ENCODE results near the gene ATP1A4. TPM values are rescaled to one million over a fixed set of nuclear protein-coding genes. Genes with fewer than 3 reads are reported as not detected.

The ATP1A4 gene
- polyA plus RNA-seq, 1 donor from 2014 or later: not detected

DNA sequence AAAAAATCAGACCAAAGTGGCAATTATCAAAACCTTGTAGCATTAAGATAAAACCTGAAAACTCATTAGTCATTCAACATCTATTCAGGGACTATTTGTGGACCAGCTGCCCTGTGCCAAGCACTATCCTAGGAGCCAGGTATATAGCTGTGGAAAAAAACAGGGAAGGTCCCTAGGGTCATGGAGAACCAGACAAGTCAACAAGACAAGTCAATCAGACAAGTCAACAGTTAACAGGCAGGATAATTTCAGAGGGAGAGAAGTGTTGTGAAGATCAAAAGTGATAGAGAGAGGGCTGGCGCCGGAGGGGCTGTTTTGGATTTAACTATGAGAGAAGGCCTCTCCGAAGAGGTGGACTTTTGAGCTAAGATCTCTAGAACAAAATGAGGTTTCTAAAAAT, 3.3 kb upstream of the ATP1A4 start:
- Mint-ChIP-seq H3K4me3 (no peak overlapping the region), H3K27me3 (no peaks in the 10 kb centered on the region), H3K27ac (no peak overlapping the region), H3K4me1 (peaks cover 0 to 1% (median 0%) of the 10 kb centered on the region in 3 donors), H3K36me3 (peaks cover 2% of the 10 kb centered on the region), H3K9me3 (peaks cover 0 to 1% (median 0%) of the 10 kb centered on the region in 3 donors)

DNA sequence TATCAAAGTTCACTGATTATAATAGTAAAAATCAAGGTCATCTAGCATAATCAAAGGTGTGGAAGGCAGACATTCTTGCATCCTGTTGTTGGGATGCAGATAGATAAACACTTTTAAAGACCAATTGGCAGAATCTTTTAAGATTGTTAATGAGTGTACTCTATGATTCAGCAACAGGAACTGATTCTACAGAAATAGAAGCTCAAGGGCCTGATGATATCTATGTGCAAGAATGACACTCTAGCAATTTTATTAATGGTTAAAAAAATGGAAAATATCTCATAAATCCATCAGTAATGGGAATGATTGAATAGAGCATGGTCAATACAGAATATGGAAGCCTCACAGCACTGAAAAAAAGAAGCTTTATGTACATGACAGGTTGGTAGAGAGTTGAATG, 2.2 kb upstream of the ATP1A4 start:
- Mint-ChIP-seq H3K4me3 (no peak overlapping the region), H3K9me3 (peaks cover 0 to 1% (median 0%) of the 10 kb centered on the region in 3 donors), H3K27me3 (no peaks in the 10 kb centered on the region)

DNA sequence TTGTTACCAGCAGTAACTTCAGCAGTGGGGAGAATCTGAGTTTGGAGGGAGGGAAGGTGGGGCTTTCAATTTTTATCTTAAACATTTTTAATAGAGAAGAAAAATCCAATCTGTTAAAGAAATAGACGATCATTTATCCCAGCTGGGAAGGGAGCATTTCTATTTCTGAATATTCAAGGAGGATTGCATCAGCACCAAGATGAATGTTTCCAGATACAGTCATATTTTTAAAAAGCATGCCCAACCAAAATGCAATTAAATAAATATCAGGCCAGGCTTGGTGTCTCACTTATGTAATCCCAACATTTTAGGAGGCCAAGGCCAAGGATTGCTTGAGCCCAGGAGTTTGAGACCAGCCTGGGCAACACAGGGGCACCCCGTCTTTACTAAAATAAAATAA, 1.7 kb upstream of the ATP1A4 start:
- peaks cover 0 to 1% (median 0%) of the 10 kb centered on the region in 3 donors for H3K9me3 Mint-ChIP-seq
- no peak overlapping the region for H3K27ac Mint-ChIP-seq
- peaks cover 2% of the 10 kb centered on the region for H3K36me3 Mint-ChIP-seq
- H3K4me1 Mint-ChIP-seq: peaks cover 0 to 1% (median 0%) of the 10 kb centered on the region in 3 donors
- no peak overlapping the region for H3K4me3 Mint-ChIP-seq
- H3K27me3 Mint-ChIP-seq: no peaks in the 10 kb centered on the region

More for the DNA sequence above, 2.2 kb upstream of the ATP1A4 start:
- Mint-ChIP-seq H3K36me3 (peaks cover 2% of the 10 kb centered on the region), H3K27ac (no peak overlapping the region), H3K4me1 (peaks cover 0 to 1% (median 0%) of the 10 kb centered on the region in 3 donors)

DNA sequence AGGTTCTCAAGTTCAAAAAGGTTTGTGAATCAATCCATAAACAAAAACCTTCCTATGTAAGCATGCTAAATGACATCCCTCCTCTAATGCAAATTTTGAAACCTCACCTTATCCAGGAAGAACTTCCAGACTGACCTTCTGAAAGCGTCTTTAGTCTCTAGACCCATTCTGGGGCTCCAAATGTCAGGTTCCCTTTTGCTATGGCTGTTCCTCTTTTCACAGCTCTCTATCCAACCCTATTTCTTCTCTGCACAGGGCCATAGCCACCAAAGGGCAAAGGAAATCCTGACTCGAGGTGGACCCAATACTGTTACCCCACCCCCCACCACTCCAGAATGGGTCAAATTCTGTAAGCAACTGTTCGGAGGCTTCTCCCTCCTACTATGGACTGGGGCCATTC, 3.4 kb downstream of the ATP1A4 start:
- Mint-ChIP-seq H3K4me1 (no peaks in the 10 kb centered on the region), H3K9me3 (no peaks in the 10 kb centered on the region), H3K36me3 (peaks cover 2% of the 10 kb centered on the region), H3K27ac (no peak overlapping the region), H3K27me3 (peaks cover 2% of the 10 kb centered on the region), H3K4me3 (no peak overlapping the region)

DNA sequence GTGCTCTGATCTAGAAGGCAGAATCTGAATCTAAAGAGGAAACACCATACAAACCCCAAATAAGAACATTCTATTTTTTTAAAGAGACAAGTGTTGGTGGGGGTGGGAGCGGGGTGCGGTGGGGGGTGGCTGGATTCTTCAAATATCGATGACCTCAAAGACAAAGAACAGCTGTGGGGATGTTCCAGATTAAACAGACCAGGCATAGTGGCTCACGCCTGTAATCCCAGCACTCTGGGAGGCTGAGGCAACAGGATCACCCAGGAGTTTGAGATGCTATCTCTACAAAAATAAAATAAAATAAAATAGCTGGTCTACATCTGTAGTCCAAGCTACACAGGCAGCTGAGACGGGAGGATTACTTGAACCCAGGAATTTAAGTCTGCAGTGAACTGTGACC, 5.0 kb downstream of the ATP1A4 start:
- H3K36me3 Mint-ChIP-seq: peaks cover 2% of the 10 kb centered on the region

DNA sequence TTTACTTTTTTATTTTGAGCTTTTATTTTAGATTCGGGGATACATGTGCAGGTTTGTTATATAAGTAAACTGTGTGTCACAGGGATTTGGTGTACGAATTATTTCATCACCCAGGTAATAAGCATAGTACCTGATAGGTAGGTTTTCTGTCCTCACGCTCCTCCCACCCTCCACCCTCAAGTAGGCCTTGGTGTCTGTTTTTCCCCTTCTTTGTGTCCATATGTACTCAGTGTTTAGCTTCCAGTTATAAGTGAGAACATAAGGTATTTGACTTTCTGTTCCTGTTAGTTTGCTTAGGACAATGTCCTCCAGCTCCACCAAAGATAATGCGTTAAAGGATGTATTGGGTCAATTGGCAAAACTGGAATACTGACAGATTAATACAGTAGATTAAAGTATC, 5.8 kb downstream of the ATP1A4 start:
- Mint-ChIP-seq H3K4me3 (no peak overlapping the region), H3K4me1 (peaks cover 0 to 4% (median 0%) of the 10 kb centered on the region in 3 donors), H3K36me3 (no peaks in the 10 kb centered on the region), H3K27me3 (peaks cover 2% of the 10 kb centered on the region), H3K27ac (no peak overlapping the region), H3K9me3 (no peaks in the 10 kb centered on the region)

More for the DNA sequence above, 5.0 kb downstream of the ATP1A4 start:
- H3K27ac Mint-ChIP-seq: no peak overlapping the region
- peaks cover 2% of the 10 kb centered on the region for H3K27me3 Mint-ChIP-seq
- no peaks in the 10 kb centered on the region for H3K9me3 Mint-ChIP-seq
- no peak overlapping the region for H3K4me3 Mint-ChIP-seq
- H3K4me1 Mint-ChIP-seq: no peaks in the 10 kb centered on the region

DNA sequence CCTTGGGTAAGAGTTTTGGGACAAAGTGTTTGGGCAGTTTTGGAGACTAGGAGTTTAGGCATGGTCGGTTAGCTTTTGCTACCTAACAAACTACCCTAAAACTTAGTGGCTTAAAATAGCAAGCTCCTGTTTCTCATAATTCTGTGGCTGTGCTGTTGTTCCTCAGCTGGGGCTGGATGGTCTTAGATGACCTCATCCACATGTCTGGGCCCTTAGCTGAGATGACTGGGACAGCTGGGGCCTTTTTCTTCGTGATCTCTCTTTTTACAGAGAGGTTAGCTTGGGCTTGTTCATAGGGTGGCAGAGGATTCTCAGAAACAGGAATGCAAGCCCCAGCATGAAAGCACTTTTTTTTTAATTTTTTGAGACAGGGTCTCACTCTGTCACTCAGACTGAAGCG, 6.6 kb downstream of the ATP1A4 start:
- peaks cover 0 to 4% (median 0%) of the 10 kb centered on the region in 3 donors for H3K4me1 Mint-ChIP-seq
- no peak overlapping the region for H3K4me3 Mint-ChIP-seq
- peaks cover 2% of the 10 kb centered on the region for H3K27me3 Mint-ChIP-seq
- H3K36me3 Mint-ChIP-seq: no peaks in the 10 kb centered on the region
- no peaks in the 10 kb centered on the region for H3K9me3 Mint-ChIP-seq
- H3K27ac Mint-ChIP-seq: no peak overlapping the region

DNA sequence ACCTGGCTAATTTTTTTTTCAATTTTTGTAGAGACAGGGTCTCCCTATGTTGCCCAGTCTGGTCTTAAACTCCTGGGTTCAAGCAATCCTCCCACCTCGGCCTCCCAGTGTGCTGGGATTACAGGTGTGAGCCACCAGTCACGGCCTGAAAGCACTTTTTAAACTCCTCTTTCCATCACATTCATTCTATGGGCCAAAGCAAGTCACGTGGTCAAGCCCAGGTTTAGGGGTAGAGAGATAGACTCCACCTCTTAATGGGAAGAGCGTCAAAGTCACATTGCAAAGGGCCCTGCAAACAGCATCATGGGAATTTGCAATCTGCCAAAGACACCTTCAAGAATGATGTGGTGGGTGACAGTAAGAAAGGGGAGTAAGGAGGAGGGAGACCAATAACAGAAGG, 7.1 kb downstream of the ATP1A4 start:
- peak overlapping the region in 1 of 3 donors; percentile 42 for H3K27ac Mint-ChIP-seq
- peaks cover 0 to 4% (median 0%) of the 10 kb centered on the region in 3 donors for H3K4me1 Mint-ChIP-seq
- H3K4me3 Mint-ChIP-seq: no peak overlapping the region
- no peaks in the 10 kb centered on the region for H3K36me3 Mint-ChIP-seq
- H3K9me3 Mint-ChIP-seq: no peaks in the 10 kb centered on the region
- H3K27me3 Mint-ChIP-seq: peaks cover 2% of the 10 kb centered on the region

DNA sequence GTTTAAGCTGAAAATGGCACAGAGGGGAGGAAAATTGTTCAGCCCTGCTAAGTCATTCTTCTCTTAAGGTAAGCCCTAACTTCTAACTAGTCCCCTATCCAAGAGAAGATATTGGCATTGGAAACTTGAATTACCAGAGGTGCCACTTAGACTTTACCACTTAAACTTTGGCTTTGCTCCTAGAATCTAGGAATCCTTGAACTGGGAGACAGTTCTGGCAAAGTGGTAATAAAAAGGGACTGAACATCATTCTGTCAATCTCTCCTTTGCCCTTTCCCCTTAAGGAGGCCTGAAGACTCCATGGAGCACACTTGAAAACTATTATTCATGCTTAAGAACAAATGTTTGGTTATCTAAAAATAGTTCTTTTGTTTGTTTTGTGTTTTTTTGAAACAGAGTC, 8.4 kb downstream of the ATP1A4 start:
- Mint-ChIP-seq H3K36me3 (no peaks in the 10 kb centered on the region), H3K27ac (no peak overlapping the region), H3K27me3 (peaks cover 2% of the 10 kb centered on the region), H3K4me3 (no peak overlapping the region), H3K4me1 (peaks cover 0 to 4% (median 0%) of the 10 kb centered on the region in 3 donors), H3K9me3 (no peaks in the 10 kb centered on the region)

DNA sequence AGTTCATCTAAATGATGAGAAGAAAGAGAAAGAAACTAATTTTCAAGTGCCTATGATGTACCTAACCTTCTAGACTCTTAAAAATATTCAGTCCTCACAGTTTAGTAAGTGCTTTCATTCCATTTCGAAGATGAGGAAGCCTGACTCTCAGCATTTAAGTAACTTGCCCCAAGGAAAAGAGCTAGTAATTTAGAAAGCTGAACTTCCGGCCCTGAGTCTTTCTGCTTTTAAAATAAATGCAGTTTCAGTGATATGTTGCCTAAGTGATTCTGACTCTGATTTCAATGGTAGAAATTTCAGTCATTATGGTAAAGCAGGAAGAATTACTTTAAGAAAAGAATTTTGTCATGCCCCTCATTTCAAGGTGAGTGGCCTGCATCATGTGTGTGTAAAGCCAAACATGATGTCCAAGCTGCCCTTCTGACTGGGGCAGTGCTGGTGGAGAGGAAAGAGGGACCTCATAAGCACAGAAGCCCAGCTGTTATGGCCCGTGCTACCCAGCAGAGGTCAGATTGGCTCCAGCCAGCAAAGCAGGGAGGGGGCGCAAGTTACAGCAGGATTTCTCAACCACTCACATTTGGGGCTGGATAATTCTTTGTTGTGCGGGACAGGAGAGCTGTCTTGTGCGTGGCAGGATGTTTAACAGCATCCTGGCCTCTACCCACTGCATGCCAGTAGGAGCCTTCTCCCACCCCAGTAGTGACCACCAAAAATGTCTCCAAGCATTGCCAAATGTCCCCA, 10.7 kb downstream of the ATP1A4 start:
- Mint-ChIP-seq H3K27me3 (no peaks in the 10 kb centered on the region), H3K9me3 (no peaks in the 10 kb centered on the region), H3K36me3 (no peaks in the 10 kb centered on the region), H3K4me3 (no peak overlapping the region), H3K4me1 (peaks cover 0 to 4% (median 0%) of the 10 kb centered on the region in 3 donors), H3K27ac (no peak overlapping the region)

DNA sequence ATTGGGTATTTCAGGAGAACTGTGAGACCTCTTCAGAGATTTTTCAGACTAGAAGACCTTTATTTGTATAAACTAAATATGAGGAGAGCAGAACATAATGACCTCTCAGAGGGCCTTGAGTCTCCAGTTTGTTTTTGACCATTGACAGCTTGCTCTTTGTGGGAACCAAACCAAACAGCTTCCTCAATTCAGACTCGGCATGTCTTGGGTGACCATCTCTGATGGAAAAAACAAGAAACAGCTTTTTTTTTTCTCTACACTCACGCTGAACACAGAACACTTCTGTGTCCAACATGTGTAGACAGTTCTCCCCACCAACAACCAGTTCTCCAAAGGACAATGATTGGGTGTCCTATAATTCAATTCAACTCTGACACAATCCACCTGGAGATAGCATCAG, 11.5 kb downstream of the ATP1A4 start:
- H3K4me3 Mint-ChIP-seq: no peak overlapping the region
- H3K27me3 Mint-ChIP-seq: no peaks in the 10 kb centered on the region
- no peak overlapping the region for H3K27ac Mint-ChIP-seq
- H3K9me3 Mint-ChIP-seq: no peaks in the 10 kb centered on the region
- H3K36me3 Mint-ChIP-seq: no peaks in the 10 kb centered on the region
- H3K4me1 Mint-ChIP-seq: peaks cover 0 to 4% (median 3%) of the 10 kb centered on the region in 3 donors

DNA sequence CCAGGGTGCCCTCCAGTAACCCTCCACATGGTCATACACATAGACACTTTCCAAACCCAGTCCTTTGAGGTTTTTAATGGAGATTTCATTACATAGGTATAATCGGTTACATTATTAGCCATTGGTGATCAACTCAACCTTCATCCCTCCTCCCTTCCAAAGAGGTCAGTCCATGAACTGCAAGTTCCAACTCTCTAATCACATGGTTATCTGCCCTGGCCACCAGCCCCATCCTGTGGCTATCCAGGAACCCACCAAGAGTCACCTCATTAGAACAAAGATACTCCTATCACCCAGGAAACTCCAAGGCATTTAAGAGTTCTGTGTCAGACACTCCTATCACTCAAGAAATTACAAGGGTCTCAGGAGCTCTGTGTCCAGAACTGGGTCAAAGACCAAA, 12.2 kb downstream of the ATP1A4 start:
- Mint-ChIP-seq H3K36me3 (no peaks in the 10 kb centered on the region), H3K4me1 (peaks cover 0 to 4% (median 4%) of the 10 kb centered on the region in 3 donors), H3K9me3 (no peaks in the 10 kb centered on the region), H3K4me3 (no peak overlapping the region), H3K27me3 (no peaks in the 10 kb centered on the region), H3K27ac (no peak overlapping the region)

DNA sequence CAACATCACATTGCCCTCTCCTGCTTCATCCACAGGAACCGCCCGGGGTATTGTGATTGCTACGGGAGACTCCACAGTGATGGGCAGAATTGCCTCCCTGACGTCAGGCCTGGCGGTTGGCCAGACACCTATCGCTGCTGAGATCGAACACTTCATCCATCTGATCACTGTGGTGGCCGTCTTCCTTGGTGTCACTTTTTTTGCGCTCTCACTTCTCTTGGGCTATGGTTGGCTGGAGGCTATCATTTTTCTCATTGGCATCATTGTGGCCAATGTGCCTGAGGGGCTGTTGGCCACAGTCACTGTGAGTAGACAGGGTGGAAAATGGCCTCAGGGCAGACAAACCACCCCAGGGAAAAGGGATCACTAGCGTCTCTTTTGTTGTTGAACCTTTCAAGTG, 12.7 kb downstream of the ATP1A4 start:
- Mint-ChIP-seq H3K36me3 (no peaks in the 10 kb centered on the region), H3K9me3 (no peaks in the 10 kb centered on the region), H3K4me1 (peaks cover 1 to 7% (median 6%) of the 10 kb centered on the region in 3 donors), H3K27ac (no peak overlapping the region), H3K4me3 (no peak overlapping the region), H3K27me3 (no peaks in the 10 kb centered on the region)

DNA sequence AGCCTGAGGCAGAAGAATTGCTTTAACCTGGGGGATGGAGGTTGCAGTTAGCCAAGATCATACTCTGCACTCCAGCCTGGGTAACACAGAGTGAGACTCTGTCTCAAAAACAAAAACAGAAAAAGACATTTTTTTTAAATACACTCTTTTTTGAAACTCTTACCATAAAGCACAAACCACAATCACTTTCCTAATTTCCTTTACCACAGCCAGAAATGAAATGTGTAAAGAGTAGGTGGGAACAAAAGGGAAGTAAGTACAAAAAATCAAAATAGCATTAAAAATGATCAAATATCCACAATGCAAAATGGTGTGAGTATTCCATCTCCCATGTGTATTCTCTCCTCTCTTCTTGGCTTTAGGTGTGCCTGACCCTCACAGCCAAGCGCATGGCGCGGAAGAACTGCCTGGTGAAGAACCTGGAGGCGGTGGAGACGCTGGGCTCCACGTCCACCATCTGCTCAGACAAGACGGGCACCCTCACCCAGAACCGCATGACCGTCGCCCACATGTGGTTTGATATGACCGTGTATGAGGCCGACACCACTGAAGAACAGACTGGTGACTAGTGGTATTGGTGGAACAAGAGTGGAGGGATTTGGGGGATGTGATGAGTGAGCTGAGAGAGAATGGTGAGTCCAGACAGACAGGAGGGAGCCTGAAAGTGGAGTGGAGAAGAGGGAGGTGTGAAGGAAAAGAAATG, 14.9 kb downstream of the ATP1A4 start:
- Mint-ChIP-seq H3K4me3 (no peak overlapping the region), H3K9me3 (no peaks in the 10 kb centered on the region), H3K27me3 (peaks cover 4% of the 10 kb centered on the region), H3K36me3 (no peaks in the 10 kb centered on the region), H3K27ac (no peak overlapping the region), H3K4me1 (peaks cover 10 to 16% (median 15%) of the 10 kb centered on the region in 3 donors)

DNA sequence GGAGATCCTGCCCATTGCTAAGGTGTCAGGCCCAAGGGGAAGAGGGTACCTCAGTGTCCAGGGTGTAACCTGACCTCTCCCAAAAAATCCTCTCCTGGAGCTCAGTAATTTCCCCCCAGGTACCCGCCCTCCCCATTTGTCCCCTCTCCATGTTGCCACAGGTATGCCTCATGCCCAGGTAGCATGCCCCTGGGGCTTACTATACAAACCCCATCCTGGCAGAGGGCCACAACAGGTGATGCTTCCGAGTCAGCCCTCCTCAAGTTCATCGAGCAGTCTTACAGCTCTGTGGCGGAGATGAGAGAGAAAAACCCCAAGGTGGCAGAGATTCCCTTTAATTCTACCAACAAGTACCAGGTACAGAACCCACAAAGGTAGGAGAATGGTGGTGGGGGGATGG, 15.7 kb downstream of the ATP1A4 start:
- Mint-ChIP-seq H3K27me3 (peaks cover 5% of the 10 kb centered on the region), H3K4me1 (peaks cover 10 to 15% (median 12%) of the 10 kb centered on the region in 3 donors), H3K27ac (no peak overlapping the region), H3K36me3 (no peaks in the 10 kb centered on the region), H3K4me3 (no peak overlapping the region), H3K9me3 (no peaks in the 10 kb centered on the region)

DNA sequence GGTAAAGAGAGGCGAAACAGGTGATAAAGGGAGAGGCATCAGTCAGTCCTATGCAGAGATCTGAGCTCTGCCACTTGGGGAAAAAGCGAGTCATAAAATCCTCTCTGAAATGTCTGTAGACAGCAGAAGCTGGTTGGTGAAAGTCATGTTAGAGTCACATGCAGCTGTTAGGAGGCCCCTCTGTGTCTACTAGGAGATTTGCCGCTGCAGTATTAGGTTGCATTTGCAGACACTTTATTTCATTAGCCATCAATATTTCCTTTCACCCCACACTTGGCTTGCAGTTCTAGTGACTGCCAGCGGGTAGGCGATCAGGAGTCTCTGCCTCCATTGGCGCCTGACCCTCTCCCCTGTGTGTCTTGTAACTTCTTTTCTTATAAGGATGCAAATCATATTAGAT, 16.2 kb downstream of the ATP1A4 start:
- no peaks in the 10 kb centered on the region for H3K9me3 Mint-ChIP-seq

More for the DNA sequence above, 16.2 kb downstream of the ATP1A4 start:
- Mint-ChIP-seq H3K27ac (no peak overlapping the region), H3K36me3 (no peaks in the 10 kb centered on the region), H3K4me3 (no peak overlapping the region), H3K4me1 (peaks cover 10 to 15% (median 12%) of the 10 kb centered on the region in 3 donors), H3K27me3 (peaks cover 5% of the 10 kb centered on the region)
